Testis (tissue), 3 donors: ENCODE data around the gene CCT7. TPM values are rescaled to one million over a fixed set of nuclear protein-coding genes. Genes with fewer than 3 reads are reported as not detected.

Experiments used
- DNase-seq: peaks from one replicate; pipeline ENCODE4 v3.0.0-alpha.2; 2019
- H3K27ac ChIP-seq, 2 donors: fragments of 200-600 bp; sonication (generic); one replicate each; pipeline ENCODE4 v1.5.1; 2019
- H3K27me3 ChIP-seq: fragments of 200-600 bp; sonication (generic); one replicate; pipeline ENCODE4 v1.5.1; 2019
- H3K36me3 ChIP-seq: fragments of 200-600 bp; sonication (generic); one replicate; pipeline ENCODE4 v1.5.1; 2017; ENCODE audit warnings: low read depth; ENCODE audit errors: missing control alignments
- H3K4me1 ChIP-seq: fragments of 200-600 bp; sonication (generic); one replicate; pipeline ENCODE4 v1.5.1; 2019
- H3K4me3 ChIP-seq, 2 donors: fragments of 200-600 bp; sonication (generic); one replicate each; pipeline ENCODE4 v1.5.1; 2017 to 2019
- H3K9me3 ChIP-seq: fragments of 200-600 bp; sonication (generic); one replicate; pipeline ENCODE4 v1.5.1; 2017
- POLR2A ChIP-seq: fragments of 450-650 bp; IDR thresholded peaks from one replicate; pipeline ENCODE4 v1.6.1; 2017; ENCODE audit warnings: antibody characterized with exemption, mild to moderate bottlenecking, moderate library complexity
- WGBS, 2 donors: methylation state at CpG; one replicate each; pipeline ENCODE4 v1.1.5; 2018; 5-methylcytosine and 5-hydroxymethylcytosine counted together
- intact Hi-C: fragments of 100-400 bp; cut with DNase I; formaldehyde crosslinking; loops from one replicate; pipeline ENCODE4 v1.15.1; 2023; ENCODE audit warnings: low total_unique reads
- polyA plus RNA-seq: library from polyadenylated mRNA; stranded (reverse); fragments of 350-450 nt; fragmentation: Illumina TruSeq; extraction: RNeasy Lipid Tissue Mini Kit (QIAGEN cat#74804); gene quantifications from one replicate; pipeline ENCODE4 v1.2.3, GENCODE V29; 2014; ENCODE audit warnings: low read depth, low replicate concordance; ENCODE audit not compliant: insufficient read depth
- total RNA-seq, 2 donors: library from RNA; depleted of rRNA; stranded (reverse); fragments of >200 nt; gene quantifications; one replicate each; pipeline ENCODE4 v1.2.3, GENCODE V29; 2016
- TF ChIP-seq, protein P1 (sequence below), 3 experiments: fragments of 450-650 bp in 2 of 3; fragments of 200-600 bp in 1 of 3; sonication (generic) in 1 of 3; IDR thresholded peaks; one replicate each; pipeline ENCODE4 v1.5.1; 2016 to 2019; ENCODE audit warnings: antibody characterized with exemption in 3 of 3, mild to moderate bottlenecking in 2 of 3, moderate library complexity in 1 of 3

Gene CCT7
- total and polyA plus RNA-seq, 3 donors from 2014 or later: 237 to 459 (median 262) TPM

DNA sequence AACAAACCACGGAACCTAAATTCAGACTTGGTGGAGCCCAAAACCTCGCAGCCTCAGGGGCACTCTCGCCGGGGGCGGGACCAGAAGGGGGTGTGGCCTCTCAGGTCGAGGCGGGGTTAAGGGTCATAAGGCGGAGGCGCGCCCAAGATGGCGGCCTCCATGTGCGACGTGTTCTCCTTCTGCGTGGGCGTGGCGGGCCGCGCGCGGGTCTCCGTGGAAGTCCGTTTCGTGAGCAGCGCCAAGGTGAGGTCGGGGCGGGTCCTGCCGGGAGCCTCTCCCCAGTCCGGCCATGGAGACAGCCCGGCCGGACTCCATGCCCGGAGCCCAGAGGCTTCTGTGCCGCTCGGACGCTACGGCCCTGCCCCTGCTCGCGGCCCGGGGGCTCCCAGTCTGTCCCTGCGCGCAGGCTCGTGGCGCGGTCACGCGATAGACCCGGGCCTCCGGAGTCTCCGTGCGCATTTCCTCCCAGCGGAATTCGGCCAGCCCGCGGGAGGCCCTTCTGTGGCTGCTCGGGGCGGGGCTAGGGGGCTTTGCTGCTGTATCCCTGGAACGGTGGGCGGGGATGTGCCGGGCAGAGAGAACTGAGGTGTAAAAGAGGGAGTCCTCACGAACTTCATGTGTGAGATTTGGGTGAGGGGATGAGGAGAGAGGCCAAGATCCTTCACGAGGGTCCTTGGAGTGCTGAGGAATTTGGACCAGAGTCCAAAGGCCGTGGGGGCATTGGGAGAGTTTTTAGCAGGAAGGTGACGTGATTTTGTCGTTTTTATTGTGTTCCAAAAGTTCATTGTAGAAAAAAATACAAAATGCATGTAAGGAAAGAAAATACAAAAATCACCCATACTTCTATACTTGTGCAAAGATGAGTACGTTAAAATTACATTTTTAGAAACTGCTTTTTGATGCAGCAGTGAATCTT is 19.7 kb upstream of the CCT7 start, which contains the start of gene SMYD5:
Gene SMYD5, plus strand, starts transcription at position 126 of the 916 bp plus-strand sequence. Its CDS starts 22 bp downstream, at position 148.
- WGBS, 2 donors: 0 to 1% methylated on average over 20 to 62 of the region's 64 CpGs
- peaks cover 3% of the 10 kb centered on the region for H3K4me1 ChIP-seq
- peak within 1 kb of the TSS; percentile 72 to 90 for H3K4me3 ChIP-seq
- no peaks in the 10 kb centered on the region for H3K27me3 ChIP-seq
- peak; percentile 95 for DNase-seq
- H3K36me3 ChIP-seq: no peaks in the 10 kb centered on the region
- no peak for TF ChIP-seq POLR2A
- TF ChIP-seq, protein P1, sequence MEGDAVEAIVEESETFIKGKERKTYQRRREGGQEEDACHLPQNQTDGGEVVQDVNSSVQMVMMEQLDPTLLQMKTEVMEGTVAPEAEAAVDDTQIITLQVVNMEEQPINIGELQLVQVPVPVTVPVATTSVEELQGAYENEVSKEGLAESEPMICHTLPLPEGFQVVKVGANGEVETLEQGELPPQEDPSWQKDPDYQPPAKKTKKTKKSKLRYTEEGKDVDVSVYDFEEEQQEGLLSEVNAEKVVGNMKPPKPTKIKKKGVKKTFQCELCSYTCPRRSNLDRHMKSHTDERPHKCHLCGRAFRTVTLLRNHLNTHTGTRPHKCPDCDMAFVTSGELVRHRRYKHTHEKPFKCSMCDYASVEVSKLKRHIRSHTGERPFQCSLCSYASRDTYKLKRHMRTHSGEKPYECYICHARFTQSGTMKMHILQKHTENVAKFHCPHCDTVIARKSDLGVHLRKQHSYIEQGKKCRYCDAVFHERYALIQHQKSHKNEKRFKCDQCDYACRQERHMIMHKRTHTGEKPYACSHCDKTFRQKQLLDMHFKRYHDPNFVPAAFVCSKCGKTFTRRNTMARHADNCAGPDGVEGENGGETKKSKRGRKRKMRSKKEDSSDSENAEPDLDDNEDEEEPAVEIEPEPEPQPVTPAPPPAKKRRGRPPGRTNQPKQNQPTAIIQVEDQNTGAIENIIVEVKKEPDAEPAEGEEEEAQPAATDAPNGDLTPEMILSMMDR (IDR thresholded peaks at IDR 0.05): no peak
- peak within 1 kb of the TSS; percentile 85 to 88 for H3K27ac ChIP-seq
- no peaks in the 10 kb centered on the region for H3K9me3 ChIP-seq
- intact Hi-C loops: no loop called here

DNA sequence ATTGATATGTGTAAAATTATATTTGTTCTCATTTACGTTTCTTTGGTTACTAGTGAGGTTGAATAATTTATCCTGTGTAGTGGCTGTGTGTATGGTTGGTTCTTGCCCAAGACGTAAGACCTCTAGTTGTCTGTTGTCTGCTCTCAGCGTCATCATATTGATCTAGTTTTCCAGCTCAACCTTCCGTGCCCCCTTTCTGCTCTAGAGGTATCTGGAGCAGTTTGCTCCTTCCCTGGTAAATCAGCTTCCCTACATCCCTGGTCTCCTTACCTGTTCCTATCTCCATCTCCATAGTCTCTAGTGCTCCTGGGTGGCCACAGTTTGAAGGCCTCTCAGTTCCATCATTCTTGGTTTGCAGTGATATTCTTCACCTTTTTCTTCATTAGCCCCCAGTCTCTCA is 18.9 kb upstream of the CCT7 start:
- Histone ChIP-seq H3K27me3 (no peaks in the 10 kb centered on the region), H3K36me3 (no peaks in the 10 kb centered on the region), H3K4me1 (peaks cover 3% of the 10 kb centered on the region), H3K9me3 (no peaks in the 10 kb centered on the region), H3K4me3 (no peak overlapping the region), H3K27ac (no peak overlapping the region)
- intact Hi-C loops: no loop called here
- WGBS, 2 donors: 35 to 66% methylated on average over 4 of the region's 4 CpGs
- no peak for TF ChIP-seq POLR2A
- TF ChIP-seq, protein P1 (IDR thresholded peaks at IDR 0.05): no peak
- DNase-seq: no peak

DNA sequence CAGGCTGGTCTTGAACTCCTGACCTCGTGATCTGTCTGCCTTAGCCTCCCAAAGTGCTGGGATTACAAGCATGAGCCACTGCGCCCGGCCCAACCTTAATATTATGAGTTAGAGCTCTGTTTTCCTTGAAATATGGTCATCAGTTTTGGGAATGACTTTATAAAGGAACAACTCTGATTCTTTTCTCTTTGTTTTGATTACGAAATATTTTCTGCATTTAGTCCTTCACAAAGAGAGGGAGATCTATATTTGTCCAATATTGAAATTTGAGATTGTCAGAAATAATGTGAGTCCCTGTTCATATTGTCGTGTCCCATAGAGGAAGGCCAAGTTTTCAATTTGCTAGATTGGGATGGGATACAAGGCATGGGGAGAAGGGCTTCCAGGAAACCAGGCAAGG is 16.9 kb upstream of the CCT7 start:
- DNase-seq: no peak
- TF ChIP-seq, protein P1 (IDR thresholded peaks at IDR 0.05): no peak
- no peak for TF ChIP-seq POLR2A
- WGBS, 2 donors: 91 to 98% methylated on average over 5 of the region's 5 CpGs
- no peak overlapping the region for H3K4me3 ChIP-seq
- intact Hi-C loops: no loop called here
- no peaks in the 10 kb centered on the region for H3K36me3 ChIP-seq
- no peak overlapping the region for H3K27ac ChIP-seq
- no peaks in the 10 kb centered on the region for H3K9me3 ChIP-seq
- peaks cover 3% of the 10 kb centered on the region for H3K4me1 ChIP-seq
- H3K27me3 ChIP-seq: no peaks in the 10 kb centered on the region

DNA sequence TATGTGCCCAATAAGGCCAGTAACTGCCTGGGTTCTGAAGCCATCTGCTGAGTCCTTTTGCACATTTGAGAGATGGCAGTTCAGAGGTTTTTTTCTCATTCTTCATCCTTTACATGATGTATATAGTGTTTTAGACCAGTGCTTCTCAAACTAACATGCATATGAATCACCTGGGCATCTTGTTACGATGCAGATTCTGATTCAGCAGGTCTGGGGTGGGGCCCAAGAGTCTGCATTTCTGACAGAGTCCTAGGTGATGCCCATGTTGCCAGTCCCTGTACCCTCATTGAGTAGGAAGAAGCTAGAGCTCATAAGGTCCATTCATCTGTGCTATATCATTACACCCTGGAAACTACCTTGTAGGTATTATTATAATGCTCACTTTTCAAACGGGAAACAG is 16.3 kb upstream of the CCT7 start:
- Histone ChIP-seq H3K4me1 (peaks cover 3% of the 10 kb centered on the region), H3K27ac (no peak overlapping the region), H3K4me3 (no peak overlapping the region), H3K36me3 (no peaks in the 10 kb centered on the region), H3K9me3 (no peaks in the 10 kb centered on the region), H3K27me3 (no peaks in the 10 kb centered on the region)
- 86 to 90% methylated on average over 2 of the region's 2 CpGs for WGBS, 2 donors
- intact Hi-C loops: no loop called here
- TF ChIP-seq, protein P1 (IDR thresholded peaks at IDR 0.05): no peak
- no peak for TF ChIP-seq POLR2A
- DNase-seq: no peak

DNA sequence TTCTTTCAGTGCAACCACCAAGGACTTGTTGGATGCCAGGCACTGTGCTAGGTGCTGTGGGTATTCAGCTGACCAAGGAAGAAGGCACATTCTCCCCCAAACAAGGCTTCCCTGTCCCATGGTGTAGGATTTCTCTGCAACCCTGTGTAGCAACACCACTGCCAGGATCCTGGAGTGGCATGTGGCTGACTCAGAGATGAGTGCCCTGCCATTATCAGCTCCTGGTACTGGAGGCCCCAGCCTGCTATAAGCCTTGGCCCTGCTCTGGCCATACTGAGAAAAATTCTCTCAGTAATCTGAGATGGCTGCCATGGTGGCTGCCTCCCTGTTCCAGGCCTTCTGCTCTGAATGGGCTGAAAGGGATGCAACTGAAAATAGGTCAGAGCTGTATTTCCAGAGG is 15.8 kb upstream of the CCT7 start:
- intact Hi-C loops: no loop called here

More for the DNA sequence above, 15.8 kb upstream of the CCT7 start:
- Histone ChIP-seq H3K4me1 (peaks cover 3% of the 10 kb centered on the region), H3K36me3 (no peaks in the 10 kb centered on the region), H3K27ac (no peak overlapping the region), H3K4me3 (no peak overlapping the region), H3K27me3 (no peaks in the 10 kb centered on the region), H3K9me3 (no peaks in the 10 kb centered on the region)
- no peak for DNase-seq
- TF ChIP-seq, protein P1 (IDR thresholded peaks at IDR 0.05): no peak
- TF ChIP-seq POLR2A: no peak
